Epidermal melanocyte (primary cell): ENCODE measurements around the gene VAMP7.
"Not testable (repeated sequence)": the region's sequence is repeated elsewhere in the genome, so short reads cannot be mapped to it uniquely, and the experiment has no call there.

Experiments used
- DNase-seq: peaks from one replicate; pipeline ENCODE4 v3.0.0; 2011; ENCODE audit warnings: low spot score; ENCODE audit not compliant: insufficient read length

VAMP7 gene

GRCh38 chrX:155907661-155908060 is 26.5 kb downstream of the VAMP7 start:
- DNase-seq, result not testable (repeated sequence)

GRCh38 chrX:155923200-155923599 is 42.1 kb downstream of the VAMP7 start:
- DNase-seq, result no peak

- DNase-seq, result not testable (repeated sequence)
These were observed 49.9 kb downstream of the VAMP7 start for GRCh38 chrX:155930852-155931618.

- no peak for DNase-seq
These were observed 57.0 kb downstream of the VAMP7 start for GRCh38 chrX:155938132-155938531.

- DNase-seq, result no peak
These were observed 68.0 kb downstream of the VAMP7 start for GRCh38 chrX:155949098-155949497.

- DNase-seq, result no peak
These were observed 70.2 kb downstream of the VAMP7 start for GRCh38 chrX:155951237-155951789.

- DNase-seq, result no peak
These were observed 71.9 kb downstream of the VAMP7 start for GRCh38 chrX:155953055-155953454.

GRCh38 chrX:155954793-155955192 is 73.6 kb downstream of the VAMP7 start:
- DNase-seq, result no peak

GRCh38 chrX:155956099-155956498 is 75.0 kb downstream of the VAMP7 start:
- DNase-seq, result no peak

- DNase-seq, result no peak
These were observed 75.5 kb downstream of the VAMP7 start for GRCh38 chrX:155956649-155957048.

- DNase-seq, result no peak
These were observed 76.7 kb downstream of the VAMP7 start for GRCh38 chrX:155957843-155958242.

GRCh38 chrX:155959018-155959587 is 78.0 kb downstream of the VAMP7 start:
- DNase-seq, result no peak

GRCh38 chrX:155962906-155963305 is 81.8 kb downstream of the VAMP7 start:
- no peak for DNase-seq

- no peak for DNase-seq
These were observed 85.7 kb downstream of the VAMP7 start for GRCh38 chrX:155966876-155967275.

GRCh38 chrX:155967653-155968325 is 86.6 kb downstream of the VAMP7 start:
- no peak for DNase-seq

- DNase-seq, result no peak
These were observed 87.1 kb downstream of the VAMP7 start for GRCh38 chrX:155968326-155968661.

- no peak for DNase-seq
These were observed 87.6 kb downstream of the VAMP7 start for GRCh38 chrX:155968791-155969190.

GRCh38 chrX:155971658-155972057 is 90.5 kb downstream of the VAMP7 start:
- DNase-seq, result not testable (repeated sequence)

- DNase-seq, result not testable (repeated sequence)
These were observed 91.1 kb downstream of the VAMP7 start for GRCh38 chrX:155972241-155972640.

GRCh38 chrX:155983326-155983725 is 102.2 kb downstream of the VAMP7 start:
- DNase-seq, result no peak

GRCh38 chrX:155985208-155985607 is 104.1 kb downstream of the VAMP7 start:
- DNase-seq, result no peak

- not testable (repeated sequence) for DNase-seq
These were observed 105.8 kb downstream of the VAMP7 start for GRCh38 chrX:155986995-155987394.
